Neutrophil (primary cell): ENCODE results near the gene C2CD2.

Experiments
- H3K27ac ChIP-seq: fragments of 200-600 bp; sonication (generic); 2 replicates; pipeline ENCODE4 v1.5.1; 2016; ENCODE audit warnings: mild to moderate bottlenecking, moderate library complexity
- H3K27me3 ChIP-seq: fragments of 200-600 bp; sonication (generic); 2 replicates; pipeline ENCODE4 v1.6.0; 2016; ENCODE audit warnings: mild to moderate bottlenecking
- H3K36me3 ChIP-seq: fragments of 200-600 bp; sonication (generic); 2 replicates; pipeline ENCODE4 v1.5.1; 2017
- H3K4me1 ChIP-seq, 2 experiments: fragments of 200-600 bp in 1 of 2; sonication (generic) in 1 of 2; 1 replicate in 1 of 2; 2 replicates in 1 of 2; pipeline versions ENCODE4 v1.5.1 to v1.6.1; 2013 to 2016; ENCODE audit warnings: low read depth in 1 of 2, low read length in 1 of 2, mild to moderate bottlenecking in 1 of 2, moderate library complexity in 1 of 2; ENCODE audit not compliant: control insufficient read depth in 1 of 2, insufficient read depth in 1 of 2
- H3K4me3 ChIP-seq, 2 experiments: fragments of 200-600 bp in 1 of 2; sonication (generic) in 1 of 2; 1 replicate in 1 of 2; 2 replicates in 1 of 2; pipeline ENCODE4 v1.5.1; 2013 to 2016; ENCODE audit warnings: low read depth in 1 of 2, low read length in 1 of 2, mild to moderate bottlenecking in 1 of 2, moderate library complexity in 1 of 2
- H3K9me3 ChIP-seq: fragments of 200-600 bp; sonication (generic); 2 replicates; pipeline ENCODE4 v1.5.1; 2016
- CTCF ChIP-seq: fragments of 200-600 bp; sonication (generic); IDR thresholded peaks from 2 replicates; pipeline ENCODE4 v1.5.1; 2016; ENCODE audit warnings: antibody characterized with exemption

The C2CD2 gene

GRCh38 chr21:41923631-41924367, 30.0 kb downstream of the C2CD2 start:
- Histone ChIP-seq H3K27me3 (no peaks in the 10 kb centered on the region), H3K36me3 (no peaks in the 10 kb centered on the region), H3K4me3 (no peak overlapping the region), H3K9me3 (no peaks in the 10 kb centered on the region), H3K4me1 (peaks cover 21 to 28% of the 10 kb centered on the region in 2 experiments), H3K27ac (no peak overlapping the region)
- TF ChIP-seq CTCF: no peak

GRCh38 chr21:41923186-41923585, 30.6 kb downstream of the C2CD2 start:
- H3K27ac ChIP-seq: no peak overlapping the region
- no peak for TF ChIP-seq CTCF
- no peaks in the 10 kb centered on the region for H3K27me3 ChIP-seq
- H3K4me1 ChIP-seq: peaks cover 17 to 25% of the 10 kb centered on the region in 2 experiments
- no peaks in the 10 kb centered on the region for H3K9me3 ChIP-seq
- no peaks in the 10 kb centered on the region for H3K36me3 ChIP-seq
- no peak overlapping the region for H3K4me3 ChIP-seq

GRCh38 chr21:41921021-41921420, 32.8 kb downstream of the C2CD2 start:
- Histone ChIP-seq H3K4me3 (no peak overlapping the region), H3K4me1 (peaks cover 2 to 3% of the 10 kb centered on the region in 2 experiments), H3K27ac (no peak overlapping the region), H3K36me3 (no peaks in the 10 kb centered on the region), H3K27me3 (no peaks in the 10 kb centered on the region), H3K9me3 (no peaks in the 10 kb centered on the region)
- no peak for TF ChIP-seq CTCF

GRCh38 chr21:41920476-41920875, 33.3 kb downstream of the C2CD2 start:
- Histone ChIP-seq H3K4me1 (no peaks in the 10 kb centered on the region), H3K4me3 (no peak overlapping the region), H3K27me3 (no peaks in the 10 kb centered on the region), H3K36me3 (no peaks in the 10 kb centered on the region), H3K9me3 (no peaks in the 10 kb centered on the region), H3K27ac (no peak overlapping the region)
- no peak for TF ChIP-seq CTCF

- Histone ChIP-seq H3K4me3 (no peak overlapping the region), H3K27me3 (no peaks in the 10 kb centered on the region), H3K27ac (no peak overlapping the region), H3K4me1 (no peaks in the 10 kb centered on the region), H3K36me3 (no peaks in the 10 kb centered on the region), H3K9me3 (no peaks in the 10 kb centered on the region)
- TF ChIP-seq CTCF: no peak
Observed at GRCh38 chr21:41919666-41920398, 34.0 kb downstream of the C2CD2 start.
